Liver (tissue), 9 donors: ENCODE data around the gene PEAK3. TPM values are rescaled to one million over a fixed set of nuclear protein-coding genes. Genes with fewer than 3 reads are reported as not detected.

Experiments
- DNase-seq: peaks from one replicate; pipeline ENCODE4 v3.0.0-alpha.2; 2017; ENCODE audit warnings: low spot score
- H3K27ac ChIP-seq, 2 donors: one replicate each; pipeline ENCODE4 v1.7.0; 2013; ENCODE audit warnings: inconsistent platforms in 2 of 2, low read length in 2 of 2, control low read depth in 1 of 2, low read depth in 1 of 2, mild to moderate bottlenecking in 1 of 2
- H3K27me3 ChIP-seq, 4 donors: one replicate each; pipeline versions ENCODE4 v1.6.1 to v1.7.0; 2013; ENCODE audit warnings: low read length in 3 of 4, inconsistent platforms in 1 of 4, mild to moderate bottlenecking in 1 of 4, moderate library complexity in 1 of 4; ENCODE audit not compliant: control insufficient read depth in 4 of 4, insufficient read depth in 4 of 4
- H3K36me3 ChIP-seq, 4 donors: one replicate each; pipeline versions ENCODE4 v1.6.1 to v1.7.0; 2013; ENCODE audit warnings: low read length in 3 of 4, mild to moderate bottlenecking in 3 of 4, low read depth in 1 of 4, moderate library complexity in 1 of 4; ENCODE audit not compliant: control insufficient read depth in 4 of 4, insufficient read depth in 3 of 4
- H3K4me1 ChIP-seq, 4 donors: one replicate each; pipeline versions ENCODE4 v1.6.1 to v1.7.0; 2013; ENCODE audit warnings: low read length in 3 of 4, mild to moderate bottlenecking in 3 of 4, moderate library complexity in 1 of 4; ENCODE audit not compliant: control insufficient read depth in 4 of 4, insufficient read depth in 4 of 4
- H3K4me3 ChIP-seq, 3 donors: one replicate each; pipeline versions ENCODE4 v1.6.1 to v1.7.0; 2013; ENCODE audit warnings: low read length in 3 of 3, control low read depth in 1 of 3, low read depth in 1 of 3, mild to moderate bottlenecking in 1 of 3
- H3K9ac ChIP-seq, 2 donors: one replicate each; pipeline ENCODE4 v1.7.0; 2013; ENCODE audit warnings: low read length in 2 of 2, mild to moderate bottlenecking in 2 of 2, moderate library complexity in 2 of 2, control low read depth in 1 of 2, low read depth in 1 of 2
- H3K9me3 ChIP-seq, 4 donors: one replicate each; pipeline versions ENCODE4 v1.6.1 to v1.7.0; 2013; ENCODE audit warnings: low read length in 3 of 4; ENCODE audit not compliant: control insufficient read depth in 4 of 4
- EGR1 ChIP-seq, 2 donors: IDR thresholded peaks; 2 replicates each; pipeline ENCODE4 v1.6.1; 2016 to 2018; ENCODE audit warnings: antibody characterized with exemption in 2 of 2, low read depth in 2 of 2
- FOXA2 ChIP-seq: IDR thresholded peaks from 2 replicates; pipeline ENCODE4 v1.6.1; 2016; ENCODE audit warnings: antibody characterized with exemption
- GABPA ChIP-seq, 2 donors: IDR thresholded peaks in 1 of 2; conservative IDR thresholded peaks in 1 of 2; 2 replicates each; pipeline ENCODE4 v1.6.1; 2016; ENCODE audit warnings: antibody characterized with exemption in 2 of 2, mild to moderate bottlenecking in 1 of 2, moderate library complexity in 1 of 2
- HNF4A ChIP-seq, 2 donors: conservative IDR thresholded peaks; 2 replicates each; pipeline ENCODE4 v1.6.1; 2016; ENCODE audit warnings: antibody characterized with exemption in 2 of 2, mild to moderate bottlenecking in 2 of 2
- HNF4G ChIP-seq: IDR thresholded peaks from 2 replicates; pipeline ENCODE4 v1.6.1; 2016; ENCODE audit warnings: antibody characterized with exemption
- JUND ChIP-seq, 2 donors: IDR thresholded peaks; 2 replicates each; pipeline ENCODE4 v1.6.1; 2016; ENCODE audit warnings: antibody characterized with exemption in 2 of 2
- NR2F2 ChIP-seq: IDR thresholded peaks from 2 replicates; pipeline ENCODE4 v1.6.1; 2016; ENCODE audit warnings: antibody characterized with exemption
- RAD21 ChIP-seq, 2 donors: IDR thresholded peaks; 2 replicates each; pipeline ENCODE4 v1.6.1; 2016; ENCODE audit warnings: antibody characterized with exemption in 2 of 2, mild to moderate bottlenecking in 2 of 2
- RXRA ChIP-seq, 2 donors: IDR thresholded peaks; 2 replicates each; pipeline ENCODE4 v1.6.1; 2017 to 2018; ENCODE audit warnings: antibody characterized with exemption in 2 of 2, mild to moderate bottlenecking in 1 of 2
- SP1 ChIP-seq: IDR thresholded peaks from 2 replicates; pipeline ENCODE4 v1.6.1; 2018; ENCODE audit warnings: antibody characterized with exemption, mild to moderate bottlenecking
- TAF1 ChIP-seq: conservative IDR thresholded peaks from 2 replicates; pipeline ENCODE4 v1.6.1; 2016; ENCODE audit warnings: antibody characterized with exemption, mild to moderate bottlenecking
- YY1 ChIP-seq: IDR thresholded peaks from 2 replicates; pipeline ENCODE4 v1.6.1; 2016; ENCODE audit warnings: antibody characterized with exemption, mild to moderate bottlenecking
- ZBTB33 ChIP-seq: IDR thresholded peaks from 2 replicates; pipeline ENCODE4 v1.6.1; 2016; ENCODE audit warnings: antibody characterized with exemption
- WGBS: extraction: QIAGEN DNeasy Blood & Tissue Kit; methylation state at CpG from one replicate; pipeline ENCODE4 v1.1.7; 2013; 5-methylcytosine and 5-hydroxymethylcytosine counted together
- polyA plus RNA-seq, 2 donors: library from polyadenylated mRNA; stranded (reverse) in 1 of 2; unstranded in 1 of 2; fragments of 200-250 nt in 1 of 2; fragments of >200 nt in 1 of 2; fragmentation: Nextera tagmentation in 1 of 2; extraction: Ambion mirVana in 1 of 2; gene quantifications; one replicate each; pipeline versions ENCODE4 v1.2.1 to v1.2.3, GENCODE V29; 2013 to 2015
- total RNA-seq, 2 donors: library from RNA; depleted of rRNA; stranded (reverse); fragments of >200 nt; gene quantifications; one replicate each; pipeline ENCODE4 v1.2.3, GENCODE V29; 2014
- TF ChIP-seq, protein P1 (sequence below): IDR thresholded peaks from 2 replicates; pipeline ENCODE4 v1.6.1; 2016; ENCODE audit warnings: antibody characterized with exemption
- TF ChIP-seq, protein P2 (sequence below): fragments of 150-350 bp; IDR thresholded peaks from 2 replicates; pipeline ENCODE4 v1.5.1; 2017; ENCODE audit warnings: improper control_type of control experiment, low read depth, low read length; ENCODE audit not compliant: missing input control
- TF ChIP-seq, protein P3 (sequence below): IDR thresholded peaks from 2 replicates; pipeline ENCODE4 v1.6.1; 2016; ENCODE audit warnings: antibody characterized with exemption
- donor health status: healthy.
- donor health status: healthy.
- donor health status: healthy.
- donor health status: healthy.
- donor health status: healthy.

Gene PEAK3
- total and polyA plus RNA-seq, 4 donors = 0.09 to 0.67 (median 0.31) TPM

DNA sequence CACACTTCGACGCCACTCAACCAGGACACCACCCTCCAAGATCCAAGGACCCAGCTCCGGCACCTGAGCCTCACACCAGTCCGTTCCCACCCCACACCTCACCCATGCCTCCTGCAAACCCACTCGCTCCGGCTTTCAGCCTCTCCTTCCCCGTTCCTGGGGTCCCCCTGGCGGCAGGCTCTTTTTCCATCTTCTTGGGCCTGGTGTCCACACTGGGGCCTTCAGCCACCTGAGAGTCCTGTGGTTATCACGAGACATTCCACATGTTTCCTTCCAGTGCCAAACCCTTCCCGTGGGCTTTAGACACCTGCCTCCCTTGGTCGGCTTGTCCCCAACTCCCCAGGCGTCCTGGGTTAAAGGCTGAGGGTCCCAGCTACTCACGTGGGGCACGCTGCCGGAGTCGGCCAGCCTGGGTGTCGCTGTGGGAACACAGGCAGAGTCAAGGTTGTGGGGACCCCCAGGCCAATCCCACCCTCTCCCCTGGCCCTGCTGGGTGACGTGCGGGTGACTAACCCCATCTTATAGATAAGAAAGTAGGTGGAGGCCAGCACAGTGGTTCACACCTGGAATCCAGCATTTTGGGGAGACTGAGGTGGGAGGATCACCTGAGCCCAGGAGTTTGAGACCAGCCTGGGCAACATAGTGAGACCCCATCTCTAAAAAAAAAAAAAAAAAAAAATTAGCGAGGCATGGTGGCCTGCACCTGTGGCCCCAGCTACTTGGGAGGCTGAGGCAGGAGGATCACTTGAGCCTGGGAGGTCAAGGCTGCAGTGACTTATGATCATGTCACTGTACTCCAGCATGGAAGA lies 27.7 kb downstream of the PEAK3 start:
- no peaks in the 10 kb centered on the region for H3K36me3 ChIP-seq
- no peak overlapping the region for H3K9ac ChIP-seq
- WGBS = 68% methylated on average over 20 of the region's 20 CpGs
- DNase-seq = peak; percentile 63
- peaks cover 0 to 27% (median 1%) of the 10 kb centered on the region in 4 donors for H3K27me3 ChIP-seq
- no peak overlapping the region for H3K27ac ChIP-seq
- H3K4me3 ChIP-seq = no peak overlapping the region
- H3K9me3 ChIP-seq = no peaks in the 10 kb centered on the region
- H3K4me1 ChIP-seq = peaks cover 11 to 46% (median 26%) of the 10 kb centered on the region in 4 donors
- TF ChIP-seq RXRA (IDR thresholded peaks at IDR 0.05) (no peak), GABPA (IDR thresholded peaks at IDR 0.05 in 1 of 2, conservative IDR thresholded peaks at IDR 0.05 in 1 of 2) (no peak), SP1 (no peak), NR2F2 (no peak), YY1 (no peak), HNF4G (no peak), FOXA2 (no peak), JUND (IDR thresholded peaks at IDR 0.05) (no peak), RAD21 (IDR thresholded peaks at IDR 0.05) (peak in 1 of 2 donors; percentile 49)
- TF ChIP-seq, protein P1, sequence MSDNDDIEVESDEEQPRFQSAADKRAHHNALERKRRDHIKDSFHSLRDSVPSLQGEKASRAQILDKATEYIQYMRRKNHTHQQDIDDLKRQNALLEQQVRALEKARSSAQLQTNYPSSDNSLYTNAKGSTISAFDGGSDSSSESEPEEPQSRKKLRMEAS = no peak
- TF ChIP-seq, protein P2, sequence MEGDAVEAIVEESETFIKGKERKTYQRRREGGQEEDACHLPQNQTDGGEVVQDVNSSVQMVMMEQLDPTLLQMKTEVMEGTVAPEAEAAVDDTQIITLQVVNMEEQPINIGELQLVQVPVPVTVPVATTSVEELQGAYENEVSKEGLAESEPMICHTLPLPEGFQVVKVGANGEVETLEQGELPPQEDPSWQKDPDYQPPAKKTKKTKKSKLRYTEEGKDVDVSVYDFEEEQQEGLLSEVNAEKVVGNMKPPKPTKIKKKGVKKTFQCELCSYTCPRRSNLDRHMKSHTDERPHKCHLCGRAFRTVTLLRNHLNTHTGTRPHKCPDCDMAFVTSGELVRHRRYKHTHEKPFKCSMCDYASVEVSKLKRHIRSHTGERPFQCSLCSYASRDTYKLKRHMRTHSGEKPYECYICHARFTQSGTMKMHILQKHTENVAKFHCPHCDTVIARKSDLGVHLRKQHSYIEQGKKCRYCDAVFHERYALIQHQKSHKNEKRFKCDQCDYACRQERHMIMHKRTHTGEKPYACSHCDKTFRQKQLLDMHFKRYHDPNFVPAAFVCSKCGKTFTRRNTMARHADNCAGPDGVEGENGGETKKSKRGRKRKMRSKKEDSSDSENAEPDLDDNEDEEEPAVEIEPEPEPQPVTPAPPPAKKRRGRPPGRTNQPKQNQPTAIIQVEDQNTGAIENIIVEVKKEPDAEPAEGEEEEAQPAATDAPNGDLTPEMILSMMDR = peak; percentile 7

- H3K4me1 ChIP-seq = peaks cover 11 to 46% (median 26%) of the 10 kb centered on the region in 4 donors
- H3K4me3 ChIP-seq = peak overlapping the region in 1 of 3 donors; percentile 21
- H3K27me3 ChIP-seq = peaks cover 0 to 28% (median 1%) of the 10 kb centered on the region in 4 donors
- whole genome bisulfite sequencing = 7% methylated on average over 77 of the region's 77 CpGs
- no peak overlapping the region for H3K27ac ChIP-seq
- TF ChIP-seq, protein P1 = no peak
- TF ChIP-seq RAD21 (IDR thresholded peaks at IDR 0.05) = peak in 1 of 2 donors; percentile 36
- no peaks in the 10 kb centered on the region for H3K9me3 ChIP-seq
- H3K9ac ChIP-seq = no peak overlapping the region
- no peak for DNase-seq
- H3K36me3 ChIP-seq = peaks cover 0 to 5% (median 0%) of the 10 kb centered on the region in 4 donors
Measured at GRCh38 chr19:2253106-2254063, 28.6 kb downstream of the PEAK3 start.

DNA sequence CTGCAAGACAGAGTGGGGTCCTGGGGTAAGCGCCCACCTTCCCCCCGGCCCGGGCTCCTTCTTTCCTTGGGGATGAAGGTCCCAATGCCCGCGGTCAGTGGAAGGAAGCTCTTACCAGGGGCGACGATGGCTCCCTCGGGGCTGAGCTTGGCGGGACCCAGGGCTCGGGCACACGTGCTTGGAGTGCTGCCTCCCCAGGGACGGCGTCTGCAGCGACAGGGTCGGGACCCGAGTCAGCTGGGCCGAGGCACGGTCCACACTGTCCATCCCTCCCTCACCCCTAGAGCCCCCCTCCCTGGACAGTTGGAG lies 29.2 kb downstream of the PEAK3 start:
- H3K4me3 ChIP-seq = no peak overlapping the region
- H3K27me3 ChIP-seq = peaks cover 0 to 28% (median 1%) of the 10 kb centered on the region in 4 donors
- peaks cover 0 to 5% (median 3%) of the 10 kb centered on the region in 4 donors for H3K36me3 ChIP-seq
- WGBS = 10% methylated on average over 18 of the region's 18 CpGs
- H3K4me1 ChIP-seq = peaks cover 11 to 46% (median 26%) of the 10 kb centered on the region in 4 donors
- no peak overlapping the region for H3K9ac ChIP-seq
- no peak for DNase-seq
- no peaks in the 10 kb centered on the region for H3K9me3 ChIP-seq
- no peak overlapping the region for H3K27ac ChIP-seq
- TF ChIP-seq TAF1 (no peak), ZBTB33 (no peak), RAD21 (IDR thresholded peaks at IDR 0.05) (no peak), HNF4G (no peak), HNF4A (conservative IDR thresholded peaks at IDR 0.05) (no peak), RXRA (IDR thresholded peaks at IDR 0.05) (no peak), EGR1 (IDR thresholded peaks at IDR 0.05; ENCODE audit: low read depth in 2 of 2) (no peak), YY1 (no peak), JUND (IDR thresholded peaks at IDR 0.05) (no peak), FOXA2 (no peak), NR2F2 (no peak), SP1 (no peak)
- TF ChIP-seq, protein P2 = no peak
- TF ChIP-seq, protein P1 = no peak
- TF ChIP-seq, protein P3, sequence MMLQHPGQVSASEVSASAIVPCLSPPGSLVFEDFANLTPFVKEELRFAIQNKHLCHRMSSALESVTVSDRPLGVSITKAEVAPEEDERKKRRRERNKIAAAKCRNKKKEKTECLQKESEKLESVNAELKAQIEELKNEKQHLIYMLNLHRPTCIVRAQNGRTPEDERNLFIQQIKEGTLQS = no peak
